HG03571 (cell line): ENCODE measurements around the gene NOS1AP.

Experiments used
- ATAC-seq: cut with Tn5 transposase; IDR thresholded peaks from one replicate; pipeline ENCODE4 v1.9.1; 2021; ENCODE audit not compliant: unreplicated experiment

The NOS1AP gene

GRCh38 chr1:162214202-162214601 is 144.7 kb downstream of the NOS1AP start:
- ATAC-seq: no peak

GRCh38 chr1:162215902-162216301 is 146.4 kb downstream of the NOS1AP start:
- no peak for ATAC-seq

- no peak for ATAC-seq
Observed at GRCh38 chr1:162216604-162217003, 147.1 kb downstream of the NOS1AP start.

GRCh38 chr1:162217706-162218105 is 148.2 kb downstream of the NOS1AP start:
- ATAC-seq: no peak

GRCh38 chr1:162218546-162218945 is 149.1 kb downstream of the NOS1AP start:
- ATAC-seq: no peak

GRCh38 chr1:162218975-162219374 is 149.5 kb downstream of the NOS1AP start:
- no peak for ATAC-seq

- no peak for ATAC-seq
Observed at GRCh38 chr1:162219461-162219860, 150.0 kb downstream of the NOS1AP start.

GRCh38 chr1:162220009-162220539 is 150.6 kb downstream of the NOS1AP start:
- no peak for ATAC-seq

- no peak for ATAC-seq
Observed at GRCh38 chr1:162222014-162222413, 152.5 kb downstream of the NOS1AP start.

GRCh38 chr1:162222730-162223129 is 153.2 kb downstream of the NOS1AP start:
- ATAC-seq: no peak

GRCh38 chr1:162223488-162223887 is 154.0 kb downstream of the NOS1AP start:
- ATAC-seq: no peak

GRCh38 chr1:162224267-162224666 is 154.8 kb downstream of the NOS1AP start:
- ATAC-seq: no peak

- no peak for ATAC-seq
Observed at GRCh38 chr1:162228586-162228985, 159.1 kb downstream of the NOS1AP start.

GRCh38 chr1:162229549-162229948 is 160.1 kb downstream of the NOS1AP start:
- no peak for ATAC-seq

GRCh38 chr1:162230096-162230495 is 160.6 kb downstream of the NOS1AP start:
- no peak for ATAC-seq

- no peak for ATAC-seq
Observed at GRCh38 chr1:162230517-162230916, 161.0 kb downstream of the NOS1AP start.

GRCh38 chr1:162232034-162232711 is 162.7 kb downstream of the NOS1AP start:
- no peak for ATAC-seq

- no peak for ATAC-seq
Observed at GRCh38 chr1:162233066-162233465, 163.6 kb downstream of the NOS1AP start.

- ATAC-seq: no peak
Observed at GRCh38 chr1:162233937-162234336, 164.4 kb downstream of the NOS1AP start.

- no peak for ATAC-seq
Observed at GRCh38 chr1:162234571-162234970, 165.1 kb downstream of the NOS1AP start.

- no peak for ATAC-seq
Observed at GRCh38 chr1:162235241-162235800, 165.8 kb downstream of the NOS1AP start.

- no peak for ATAC-seq
Observed at GRCh38 chr1:162236201-162236600, 166.7 kb downstream of the NOS1AP start.

GRCh38 chr1:162236618-162237017 is 167.1 kb downstream of the NOS1AP start:
- ATAC-seq: no peak
